Omental fat pad (tissue), 4 donors: ENCODE measurements around the gene NPL. TPM values are rescaled to one million over a fixed set of nuclear protein-coding genes. Genes with fewer than 3 reads are reported as not detected.

ENCODE experiments used
- ATAC-seq: fragments of 150-250 bp; one replicate; pipeline ENCODE4 v1.9.1; 2016; ENCODE audit warnings: mild to moderate bottlenecking, moderate library complexity; ENCODE audit not compliant: low FRiP score
- DNase-seq: peaks from one replicate; pipeline ENCODE4 v3.0.0-alpha.2; 2019; ENCODE audit warnings: low spot score
- total RNA-seq, 4 donors: library from RNA; depleted of rRNA; stranded (reverse); fragments of >200 nt; gene quantifications; one replicate each; pipeline ENCODE4 v1.1.0, GENCODE V29; 2016
- TF ChIP-seq, protein P1 (sequence below), 3 donors: fragments of 450-650 bp; IDR thresholded peaks; one replicate each; pipeline ENCODE4 v1.5.1; 2016 to 2017; ENCODE audit warnings: antibody characterized with exemption in 3 of 3, mild to moderate bottlenecking in 3 of 3, moderate library complexity in 2 of 3

NPL gene
- total RNA-seq, 4 donors from 2014 or later, result 18.5 to 39.9 (median 26.0) TPM

DNA sequence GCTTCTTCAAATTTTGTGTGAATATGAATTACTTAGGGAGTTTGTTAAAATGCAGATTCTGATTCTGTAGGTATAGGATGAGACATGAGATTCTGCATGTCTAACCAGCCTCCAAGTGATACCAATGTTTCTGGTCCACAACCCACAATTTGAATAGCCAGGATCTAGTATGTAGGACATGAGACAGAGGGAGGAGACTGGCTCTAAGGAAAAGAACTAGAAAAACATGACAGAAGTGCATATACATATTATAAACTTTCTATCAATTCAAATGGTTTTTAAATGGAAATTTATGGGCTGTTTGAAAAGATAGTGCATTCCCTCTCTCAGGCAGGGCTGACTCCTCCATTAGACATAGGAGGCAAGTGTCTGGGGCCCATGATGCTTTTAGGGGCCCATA lies 33.9 kb upstream of the NPL start:
- ATAC-seq (no peak), DNase-seq (no peak)
- TF ChIP-seq, protein P1, sequence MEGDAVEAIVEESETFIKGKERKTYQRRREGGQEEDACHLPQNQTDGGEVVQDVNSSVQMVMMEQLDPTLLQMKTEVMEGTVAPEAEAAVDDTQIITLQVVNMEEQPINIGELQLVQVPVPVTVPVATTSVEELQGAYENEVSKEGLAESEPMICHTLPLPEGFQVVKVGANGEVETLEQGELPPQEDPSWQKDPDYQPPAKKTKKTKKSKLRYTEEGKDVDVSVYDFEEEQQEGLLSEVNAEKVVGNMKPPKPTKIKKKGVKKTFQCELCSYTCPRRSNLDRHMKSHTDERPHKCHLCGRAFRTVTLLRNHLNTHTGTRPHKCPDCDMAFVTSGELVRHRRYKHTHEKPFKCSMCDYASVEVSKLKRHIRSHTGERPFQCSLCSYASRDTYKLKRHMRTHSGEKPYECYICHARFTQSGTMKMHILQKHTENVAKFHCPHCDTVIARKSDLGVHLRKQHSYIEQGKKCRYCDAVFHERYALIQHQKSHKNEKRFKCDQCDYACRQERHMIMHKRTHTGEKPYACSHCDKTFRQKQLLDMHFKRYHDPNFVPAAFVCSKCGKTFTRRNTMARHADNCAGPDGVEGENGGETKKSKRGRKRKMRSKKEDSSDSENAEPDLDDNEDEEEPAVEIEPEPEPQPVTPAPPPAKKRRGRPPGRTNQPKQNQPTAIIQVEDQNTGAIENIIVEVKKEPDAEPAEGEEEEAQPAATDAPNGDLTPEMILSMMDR (IDR thresholded peaks at IDR 0.05), result no peak

DNA sequence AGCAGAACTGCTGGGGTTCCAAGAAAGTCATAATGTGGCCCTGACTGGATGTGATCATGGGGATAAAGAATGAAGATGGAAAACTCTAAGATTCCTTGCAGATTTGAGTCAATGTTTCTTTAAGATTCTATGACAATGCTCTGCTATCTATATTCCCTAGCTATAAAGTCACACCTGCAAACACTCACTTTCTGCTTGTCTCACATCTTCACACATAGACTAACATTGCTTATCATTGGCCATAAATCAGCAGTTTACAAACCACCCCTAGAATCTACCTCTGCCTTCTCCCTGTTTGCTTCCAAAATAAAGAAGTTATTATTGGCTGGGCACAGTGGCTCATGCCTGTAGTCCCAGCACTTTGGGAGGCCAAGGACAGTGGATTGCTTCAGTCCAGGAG lies 33.1 kb upstream of the NPL start:
- no peak for ATAC-seq

DNA sequence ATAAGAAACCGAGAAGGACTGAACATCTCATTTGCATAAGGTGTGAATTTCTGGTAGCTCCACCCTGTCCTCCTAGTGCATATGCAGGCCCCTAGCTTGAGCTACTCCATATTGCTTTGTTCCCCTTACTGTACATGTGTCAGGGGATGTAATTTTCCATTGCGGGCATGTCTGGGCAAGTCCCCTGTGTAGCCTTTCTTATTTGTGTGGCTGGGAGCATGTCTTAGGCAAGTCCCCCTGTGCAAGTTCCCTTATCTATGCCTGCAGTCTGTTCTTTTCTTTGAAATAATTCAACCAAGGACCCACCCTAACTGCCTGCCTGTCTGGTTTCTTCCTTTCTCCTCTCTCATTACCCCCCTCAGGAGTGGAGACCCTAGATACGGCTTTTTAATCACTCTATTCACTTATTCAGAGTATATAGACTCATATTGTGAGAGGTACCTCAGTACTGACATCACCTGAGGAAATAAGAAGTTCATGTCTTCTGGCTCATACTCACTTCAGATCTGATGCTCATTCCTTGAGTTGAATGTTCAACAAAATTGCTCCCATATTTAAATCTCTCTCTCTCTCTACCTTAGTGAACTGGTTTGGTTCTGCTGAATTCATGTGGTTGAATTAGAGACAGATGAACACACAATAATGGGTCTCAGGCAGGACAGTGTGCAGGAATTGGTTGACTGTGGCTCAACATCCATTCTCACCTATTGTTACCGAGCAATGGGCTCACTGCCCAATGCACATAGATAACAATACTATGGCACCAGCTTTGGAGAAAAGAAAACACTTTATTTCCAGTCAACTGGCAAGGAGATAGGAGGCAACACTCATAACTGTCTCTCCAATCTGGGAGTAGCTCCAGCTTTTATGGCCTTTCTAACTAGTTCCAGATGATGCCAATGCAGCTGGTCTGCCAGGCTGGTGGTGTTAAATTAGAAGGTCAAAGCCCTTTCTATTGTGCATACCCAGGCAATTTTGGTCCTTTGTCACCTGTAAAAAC lies 27.9 kb upstream of the NPL start:
- ATAC-seq (no peak), DNase-seq (no peak)
- TF ChIP-seq, protein P1 (IDR thresholded peaks at IDR 0.05), result no peak

More for the DNA sequence above, 33.1 kb upstream of the NPL start:
- no peak for DNase-seq
- TF ChIP-seq, protein P1 (IDR thresholded peaks at IDR 0.05), result no peak

DNA sequence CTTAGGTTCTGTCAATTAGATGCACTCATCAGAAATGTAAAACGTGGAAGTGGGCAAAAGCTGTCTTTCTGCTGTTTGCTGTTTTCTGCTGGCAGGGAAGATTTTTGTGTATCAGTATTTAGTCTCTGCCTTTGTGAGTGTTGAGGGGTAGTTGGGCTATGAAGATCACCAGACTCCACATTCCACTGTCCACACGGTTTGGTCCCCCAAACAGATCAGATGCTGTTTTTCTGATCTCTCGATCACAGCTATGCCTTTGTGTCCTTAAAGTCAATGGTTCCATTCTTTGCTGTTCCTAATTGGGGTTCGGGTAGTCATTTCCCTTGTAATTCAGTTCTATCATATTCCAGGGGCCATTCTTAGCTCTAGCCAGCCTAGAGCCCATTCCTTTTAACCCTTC lies 27.0 kb upstream of the NPL start:
- TF ChIP-seq, protein P1 (IDR thresholded peaks at IDR 0.05), result no peak
- ATAC-seq, result no peak
- no peak for DNase-seq

DNA sequence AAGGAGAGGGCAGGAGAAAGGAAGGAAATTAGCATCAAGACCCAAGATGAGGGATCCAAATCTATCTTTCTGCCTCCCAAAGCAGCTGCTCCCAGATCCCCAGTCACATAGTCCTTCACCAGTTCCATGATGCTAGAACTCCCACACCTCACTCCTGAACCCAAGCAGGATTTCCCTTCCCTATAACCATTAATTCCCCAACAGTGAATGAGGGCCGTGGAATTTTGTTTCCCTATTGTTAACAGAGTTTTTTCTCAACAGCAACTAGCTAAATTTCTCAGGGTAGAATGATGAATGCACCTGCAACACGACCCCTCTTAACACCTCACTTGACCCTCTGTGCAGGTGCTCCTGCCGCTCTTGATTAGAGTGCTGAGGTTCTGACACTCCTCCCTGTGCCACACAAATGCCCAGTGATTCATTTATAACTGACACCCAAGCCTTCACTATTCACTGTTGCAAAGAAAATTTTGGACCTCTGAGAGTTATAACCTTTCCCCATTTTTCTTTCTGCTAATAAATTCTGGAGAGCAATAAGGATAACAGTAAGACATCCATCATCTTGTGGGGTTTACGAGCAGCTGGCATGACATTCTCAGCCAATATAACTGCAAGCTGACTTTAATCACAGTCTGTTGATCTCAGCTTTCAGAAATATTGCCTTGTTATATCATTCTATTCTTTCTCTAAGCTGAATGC lies 25.4 kb upstream of the NPL start:
- ATAC-seq (no peak), DNase-seq (no peak)
- TF ChIP-seq, protein P1 (IDR thresholded peaks at IDR 0.05), result no peak

DNA sequence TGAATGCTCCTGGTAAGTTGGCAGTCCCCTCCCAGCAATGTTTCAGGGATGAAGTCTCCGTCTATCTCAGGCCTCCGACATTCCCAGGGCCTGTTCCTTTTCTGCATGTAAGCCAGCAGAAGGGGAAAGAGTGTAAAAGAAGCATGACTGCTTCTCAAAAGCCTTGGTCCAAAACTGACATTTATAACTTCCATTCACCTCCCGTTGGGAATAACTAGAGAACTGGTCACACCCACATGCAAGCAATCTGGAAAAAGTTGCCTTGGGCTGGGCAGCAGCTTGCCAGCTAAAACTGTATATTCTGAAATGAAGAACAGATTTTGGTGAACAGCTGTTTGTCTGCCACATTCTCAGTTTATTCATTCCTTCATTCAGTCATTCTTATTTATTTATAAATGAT lies 24.2 kb upstream of the NPL start:
- TF ChIP-seq, protein P1 (IDR thresholded peaks at IDR 0.05), result no peak
- DNase-seq, result no peak
- no peak for ATAC-seq
